Epithelial cell of prostate (primary cell): ENCODE data around the gene MCF2L.

Experiments
- DNase-seq: peaks from one replicate; pipeline ENCODE4 v3.0.0-alpha.2; 2011; ENCODE audit warnings: low read depth, low spot score
- H3K27ac ChIP-seq: fragments of 450-650 bp; 2 replicates; pipeline ENCODE4 v1.5.1; 2017; ENCODE audit warnings: mild to moderate bottlenecking

MCF2L gene

DNA sequence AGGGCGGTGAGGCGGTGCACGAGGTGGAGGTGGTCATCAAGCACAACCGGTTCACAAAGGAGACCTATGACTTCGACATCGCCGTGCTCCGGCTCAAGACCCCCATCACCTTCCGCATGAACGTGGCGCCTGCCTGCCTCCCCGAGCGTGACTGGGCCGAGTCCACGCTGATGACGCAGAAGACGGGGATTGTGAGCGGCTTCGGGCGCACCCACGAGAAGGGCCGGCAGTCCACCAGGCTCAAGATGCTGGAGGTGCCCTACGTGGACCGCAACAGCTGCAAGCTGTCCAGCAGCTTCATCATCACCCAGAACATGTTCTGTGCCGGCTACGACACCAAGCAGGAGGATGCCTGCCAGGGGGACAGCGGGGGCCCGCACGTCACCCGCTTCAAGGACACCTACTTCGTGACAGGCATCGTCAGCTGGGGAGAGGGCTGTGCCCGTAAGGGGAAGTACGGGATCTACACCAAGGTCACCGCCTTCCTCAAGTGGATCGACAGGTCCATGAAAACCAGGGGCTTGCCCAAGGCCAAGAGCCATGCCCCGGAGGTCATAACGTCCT, 180.0 kb downstream of the MCF2L start:
- DNase-seq: no peak
- H3K27ac ChIP-seq: no peak overlapping the region
